Stimulated activated CD4-positive, alpha-beta T cell treated with anti-CD3 and anti-CD28 coated beads, Interleukin-12 subunit alpha, Interleukin-12 subunit beta, amount 100 ng/mL, for 48 hours (primary cell): ENCODE measurements around the gene ZNF407.

Experiments used
- DNase-seq, 3 donors: peaks; one replicate each; pipeline ENCODE4 v3.0.0-alpha.2; 2020; ENCODE audit warnings: low read depth in 2 of 3, low spot score in 1 of 3

Gene ZNF407

DNA sequence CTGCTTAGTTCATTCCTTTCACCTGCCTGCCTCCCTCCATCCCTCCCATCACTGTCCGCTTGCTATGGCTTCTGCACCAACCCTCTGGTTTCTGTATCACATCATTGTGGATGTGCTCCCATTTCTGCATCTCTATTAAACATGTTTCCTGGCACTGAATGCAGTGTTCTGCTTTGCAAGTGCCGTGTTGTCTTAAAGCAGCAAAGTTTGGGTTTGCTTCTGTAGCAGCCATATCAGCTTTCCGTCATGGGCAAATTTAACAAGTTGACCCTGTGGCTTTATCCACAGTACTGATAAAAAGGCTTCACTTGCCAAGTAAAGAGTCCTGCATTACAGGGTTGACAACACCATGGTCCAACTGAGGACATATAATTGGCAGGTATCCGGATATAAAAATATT, 445.8 kb downstream of the ZNF407 start:
- no peak for DNase-seq

DNA sequence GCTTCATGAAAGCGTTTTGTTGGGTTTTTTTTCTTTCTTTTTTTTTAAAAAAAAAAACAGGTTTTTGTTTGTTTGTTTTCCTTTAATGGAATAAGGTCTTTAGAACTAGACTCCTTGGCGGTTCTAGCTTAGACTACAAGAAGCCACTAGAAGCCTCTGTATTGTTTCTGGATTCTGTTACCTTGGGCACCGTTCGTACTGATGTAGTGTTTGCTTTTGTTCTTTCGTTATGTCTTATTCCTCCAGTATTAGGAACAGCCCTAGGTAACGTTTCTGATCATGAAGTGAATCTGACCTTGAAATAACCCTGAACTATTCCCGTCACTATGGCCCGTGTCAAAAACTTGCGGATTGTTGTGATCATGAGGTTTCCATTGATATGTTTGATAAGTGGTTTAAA, 446.6 kb downstream of the ZNF407 start:
- no peak for DNase-seq

DNA sequence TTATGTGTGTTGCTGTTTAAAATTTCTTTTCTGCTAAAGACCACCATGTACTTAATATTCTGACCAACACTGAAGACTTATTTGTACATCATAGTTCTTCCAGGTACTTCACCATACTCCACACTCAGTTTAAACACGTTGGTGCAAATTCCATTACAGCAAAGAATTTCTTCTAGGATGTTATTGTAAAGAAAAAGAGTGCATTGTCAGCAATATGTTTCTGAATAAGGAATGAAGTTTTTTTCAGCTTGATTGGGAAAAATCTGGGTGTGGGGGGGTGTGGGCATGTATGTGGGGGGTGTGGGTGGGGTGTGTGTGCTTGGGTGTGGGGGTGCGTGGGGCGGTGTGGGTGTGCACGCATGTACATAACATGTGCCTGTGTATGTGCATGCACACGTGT, 447.1 kb downstream of the ZNF407 start:
- DNase-seq = no peak

DNA sequence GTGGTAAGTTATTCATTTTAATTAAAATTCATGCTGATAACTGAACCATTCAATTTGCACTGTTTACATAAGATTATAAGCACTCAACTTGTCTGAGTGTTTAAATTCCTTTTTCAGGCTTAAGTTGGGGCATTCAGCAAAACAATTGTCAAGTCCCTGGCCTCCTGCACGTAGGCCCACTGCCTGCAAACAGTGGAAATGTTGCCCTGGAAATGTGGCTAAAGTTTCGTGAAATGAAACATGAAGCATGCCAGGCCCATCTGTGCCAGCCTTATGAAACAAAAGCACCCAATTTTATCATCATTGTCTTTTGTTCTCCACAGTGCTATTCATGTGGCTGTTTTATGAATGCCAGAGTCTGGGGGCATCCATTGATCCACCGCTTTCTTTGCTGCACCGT, 447.6 kb downstream of the ZNF407 start:
- DNase-seq = no peak

DNA sequence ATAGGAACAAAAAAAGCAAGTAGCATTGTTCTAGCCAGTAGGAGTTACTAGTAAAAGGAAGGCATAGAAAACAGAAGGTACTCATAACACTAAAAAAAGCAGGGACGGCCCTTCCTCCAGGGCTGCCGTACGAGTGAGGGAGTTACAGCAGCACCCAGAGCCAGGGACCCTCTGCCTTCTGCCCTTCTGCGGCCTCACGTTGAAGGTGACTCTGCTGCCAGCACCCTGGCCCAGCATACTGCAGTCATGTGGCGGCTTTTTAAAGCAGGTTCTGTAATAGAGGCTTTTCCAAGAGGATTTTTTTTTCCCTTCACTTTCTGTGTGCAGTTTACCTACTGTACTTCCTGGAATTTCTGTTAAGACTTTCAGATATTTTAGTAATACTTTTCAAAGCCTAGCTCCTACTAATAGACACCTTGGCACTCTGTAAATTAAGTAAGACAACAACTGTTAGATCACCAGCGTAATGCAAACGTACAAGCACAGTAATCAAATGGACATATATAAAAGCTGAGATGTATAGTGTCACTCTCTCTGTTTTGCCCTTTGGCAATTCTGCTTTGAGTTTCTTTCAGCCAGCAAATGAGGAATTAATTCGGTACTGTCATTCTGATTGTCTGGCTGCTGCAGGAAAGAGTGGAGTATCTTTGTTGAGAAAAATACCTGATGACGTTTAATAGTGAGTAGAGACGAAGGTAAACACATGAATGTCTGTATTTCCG, 449.7 kb downstream of the ZNF407 start:
- DNase-seq = no peak

DNA sequence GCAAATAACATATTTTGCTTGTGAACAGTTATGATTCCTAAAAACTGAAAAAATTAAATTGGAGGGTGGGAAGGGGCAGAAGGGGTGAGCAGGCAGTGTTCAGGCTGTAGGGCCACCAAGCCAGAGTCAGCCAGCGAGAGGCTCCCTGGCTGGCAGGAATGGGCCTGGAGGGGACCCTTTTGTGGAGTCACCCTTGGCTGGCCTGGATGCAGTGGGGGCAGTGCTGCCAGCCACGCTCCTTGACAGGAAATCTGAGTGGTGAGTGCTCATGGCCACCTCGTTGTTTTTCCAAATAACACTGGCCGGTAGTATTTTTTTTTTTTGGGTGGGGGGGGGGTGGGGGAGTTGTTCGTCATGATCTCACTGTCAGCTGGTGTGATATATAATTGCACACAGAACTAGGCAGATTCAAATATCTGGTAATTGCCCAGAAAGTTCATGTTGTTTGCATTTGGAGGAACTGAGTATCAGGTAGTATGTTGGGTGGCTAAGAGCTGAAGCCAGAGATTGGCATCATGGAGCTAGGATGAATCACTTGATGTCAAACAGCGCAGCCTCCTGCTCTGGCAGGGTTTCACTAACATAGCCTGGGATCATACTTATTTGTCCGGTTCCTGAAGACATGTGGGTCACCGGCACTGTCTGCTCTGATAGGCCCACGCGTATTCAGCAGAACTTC, 451.2 kb downstream of the ZNF407 start:
- DNase-seq = no peak

DNA sequence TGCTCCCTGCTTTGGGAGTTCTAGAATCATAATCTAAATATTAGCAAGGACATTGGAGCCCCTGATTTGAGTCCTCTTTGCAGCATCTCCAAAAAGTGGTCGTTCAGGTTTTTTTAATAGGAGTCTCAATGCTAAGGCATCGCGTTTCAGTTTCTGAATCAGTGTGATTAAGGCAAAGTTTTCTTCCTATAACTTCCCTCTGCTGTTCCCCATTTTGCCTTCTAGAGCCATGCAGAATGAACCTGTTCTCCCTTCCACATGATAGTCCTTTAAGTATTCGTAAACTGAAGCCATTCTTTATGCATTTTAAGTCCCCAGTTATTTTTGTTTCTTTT, 451.8 kb downstream of the ZNF407 start:
- no peak for DNase-seq

DNA sequence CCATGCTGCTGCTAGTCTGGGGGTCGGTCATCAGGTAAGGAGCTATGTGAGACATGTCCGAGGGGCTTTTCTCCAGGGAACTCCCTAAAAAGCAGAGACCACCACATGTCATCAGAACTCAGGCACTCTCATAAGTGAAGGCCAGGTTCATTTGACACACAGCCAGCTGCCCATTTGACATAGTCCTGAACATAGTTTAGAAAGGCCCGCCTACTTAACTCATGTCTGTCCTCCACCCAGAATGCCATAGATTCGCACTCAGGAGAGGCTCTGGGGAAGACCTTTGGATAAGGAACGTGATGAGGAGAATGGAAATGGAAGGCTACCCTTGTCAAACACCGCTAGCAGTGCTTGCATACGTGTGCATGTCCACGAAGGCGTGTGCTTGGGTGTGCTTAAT, 454.1 kb downstream of the ZNF407 start:
- DNase-seq = no peak

DNA sequence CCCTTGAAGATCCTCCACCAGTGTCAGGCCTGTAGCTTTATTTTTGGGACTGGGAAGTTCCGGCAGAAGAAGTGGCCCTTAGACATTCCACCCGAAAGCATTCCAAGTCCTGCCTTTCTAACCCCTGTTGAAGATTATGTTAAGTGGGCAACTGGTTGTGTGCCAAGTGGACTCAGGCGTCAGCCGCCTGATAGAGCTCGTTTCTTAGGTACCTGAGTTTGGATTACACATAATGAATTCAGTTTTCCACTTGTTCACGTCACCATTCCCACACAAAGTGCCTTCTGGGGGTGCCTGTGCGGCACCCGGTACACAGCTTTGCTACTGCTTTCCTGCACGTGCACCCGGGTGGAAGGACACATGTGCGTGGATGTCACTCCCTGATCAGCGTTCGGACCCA, 454.8 kb downstream of the ZNF407 start:
- no peak for DNase-seq

DNA sequence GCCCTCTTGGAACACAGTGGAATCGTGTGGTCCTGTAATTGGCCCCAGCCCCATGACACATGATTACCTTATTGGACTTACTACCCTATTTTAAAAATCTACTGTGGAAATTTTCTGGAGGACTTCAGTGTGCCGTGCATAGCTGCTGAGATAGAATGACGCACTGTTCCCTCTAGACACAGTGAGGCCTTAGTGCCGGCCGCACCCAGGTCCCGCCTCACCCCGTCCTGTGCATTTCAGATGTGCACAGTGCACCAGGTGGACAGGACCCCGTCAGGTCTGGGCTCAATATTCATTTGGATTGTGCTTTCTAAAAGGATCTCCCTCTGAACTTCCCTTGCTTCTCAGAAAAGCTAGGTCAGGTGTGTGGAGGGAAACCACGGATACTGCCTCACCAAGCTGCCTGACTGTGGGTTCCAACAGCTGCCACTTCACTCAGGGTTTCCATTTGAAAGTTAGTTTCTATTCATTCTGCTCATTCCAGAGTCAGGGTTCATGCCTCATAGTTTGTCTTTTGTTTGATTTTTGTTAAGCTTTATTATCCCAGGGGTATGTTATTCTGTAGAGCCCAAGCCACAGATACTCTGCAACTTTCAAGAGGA, 455.5 kb downstream of the ZNF407 start:
- DNase-seq = no peak

DNA sequence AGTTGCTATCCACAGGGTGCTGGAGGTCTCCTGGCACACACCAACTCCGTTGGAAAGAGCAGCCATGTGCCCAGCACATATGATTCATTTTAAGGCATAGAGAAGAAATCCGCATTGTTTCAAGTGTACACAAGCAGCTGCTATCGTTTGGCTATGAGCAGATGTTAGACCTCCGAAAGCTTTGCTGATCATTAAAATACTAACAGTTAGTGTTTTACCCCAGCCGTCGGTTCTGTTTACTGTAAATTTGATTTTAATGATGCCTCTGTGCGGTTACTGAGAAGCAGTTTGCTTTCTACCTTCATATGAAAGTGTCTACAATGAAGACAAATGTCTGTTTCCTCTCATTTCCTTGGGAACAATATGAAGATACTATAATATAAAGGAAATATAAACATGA, 456.4 kb downstream of the ZNF407 start:
- DNase-seq = no peak

DNA sequence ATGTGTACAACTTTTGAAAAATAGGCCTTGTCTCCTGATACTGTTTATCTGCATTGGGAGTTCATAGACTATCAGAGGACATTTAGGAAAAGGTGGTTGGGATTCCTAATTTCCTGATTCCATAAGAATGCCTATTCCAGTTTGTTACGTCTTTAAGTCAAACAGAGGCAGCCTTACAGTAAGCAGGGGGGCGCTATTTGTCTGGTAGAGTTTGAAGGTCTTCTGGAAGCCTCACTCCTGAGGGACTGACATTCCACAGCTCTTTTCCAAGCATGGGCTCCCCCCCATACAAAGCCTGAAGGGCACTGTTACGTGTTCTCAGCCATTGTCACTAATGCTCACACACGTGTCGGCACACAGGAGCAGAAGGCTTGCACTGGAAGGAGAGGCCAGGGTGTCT, 456.9 kb downstream of the ZNF407 start:
- DNase-seq = no peak

DNA sequence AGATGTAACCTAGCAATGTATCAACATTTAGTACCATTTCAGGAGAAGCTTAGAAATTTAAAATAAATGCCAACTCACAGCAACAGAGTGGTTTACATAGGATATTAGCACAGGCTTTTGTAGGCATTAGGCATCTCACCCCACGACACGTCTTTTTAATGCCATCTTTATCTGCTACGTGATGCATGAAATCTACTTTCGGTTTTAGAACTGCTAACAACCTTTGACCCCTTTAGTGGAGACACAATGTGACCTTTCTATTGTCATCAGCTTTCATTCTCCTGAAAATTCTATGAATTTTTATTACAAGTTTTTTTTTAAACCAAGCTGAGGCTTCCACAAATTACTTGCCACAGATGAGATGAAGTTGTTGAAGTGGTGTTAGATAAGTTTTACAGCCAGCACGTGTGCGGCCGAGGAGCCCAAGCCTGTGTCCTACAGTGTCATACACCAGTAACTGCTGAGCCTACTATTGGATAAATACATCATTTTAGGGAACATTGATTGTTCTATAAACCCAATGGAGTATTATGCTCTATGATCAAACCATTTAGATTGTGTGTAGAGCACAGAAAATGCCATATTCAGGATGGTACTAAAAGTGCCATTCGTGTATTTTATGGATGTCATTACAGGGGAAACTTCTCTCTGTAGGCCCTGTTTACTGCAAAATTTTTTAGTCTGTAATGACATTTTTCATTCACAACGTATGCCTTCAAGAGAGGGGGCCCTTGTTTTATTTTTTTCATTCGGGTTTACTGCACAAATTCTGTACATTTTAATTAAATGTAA, 459.7 kb downstream of the ZNF407 start:
- no peak for DNase-seq

DNA sequence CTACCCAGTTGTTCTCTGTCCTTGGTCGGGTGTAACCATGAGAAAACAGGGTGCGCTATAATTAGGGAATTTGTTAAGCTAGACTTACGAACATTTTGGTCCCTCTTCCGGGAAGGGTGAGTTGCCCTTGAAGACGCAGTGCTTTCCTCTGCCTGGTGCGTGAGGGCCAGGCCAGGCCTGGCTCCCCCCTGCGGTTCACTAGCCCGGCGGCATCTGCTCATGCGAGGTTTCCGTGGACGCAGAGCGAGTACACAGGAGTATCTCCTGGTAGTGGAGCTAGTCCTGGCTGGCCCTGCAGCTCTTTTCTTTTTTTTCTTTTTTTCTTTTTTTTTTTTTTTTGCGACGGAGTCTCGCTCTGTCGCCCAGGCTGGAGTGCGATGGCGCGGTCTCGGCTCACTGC, 462.5 kb downstream of the ZNF407 start:
- DNase-seq = no peak

DNA sequence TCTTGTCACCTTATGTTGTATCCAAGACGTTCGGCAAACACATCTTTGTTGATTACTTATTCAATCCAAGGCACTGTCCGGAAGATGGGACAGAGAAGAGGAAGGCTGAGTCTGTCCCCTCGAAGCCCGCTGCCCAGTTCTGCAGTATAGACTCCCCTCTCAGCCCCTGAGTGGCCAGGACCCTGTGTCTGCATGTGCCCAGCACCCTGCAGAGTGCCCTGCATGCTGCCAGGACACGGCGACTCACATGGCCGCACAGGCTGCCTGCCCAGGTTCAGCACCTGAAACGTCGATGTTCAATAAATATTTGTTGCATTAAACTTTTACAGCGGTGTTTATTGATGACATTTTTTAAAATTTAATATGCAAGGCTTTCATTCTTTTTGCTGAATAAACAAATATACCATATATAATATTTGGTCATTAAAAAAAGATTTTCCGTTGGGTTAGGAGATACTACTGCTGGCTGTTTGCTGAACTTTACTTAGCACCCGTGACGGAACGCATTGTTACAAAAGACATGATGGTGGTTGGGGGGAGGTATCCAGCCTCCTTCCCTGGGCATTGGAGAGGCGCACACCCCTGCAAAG, 464.7 kb downstream of the ZNF407 start:
- no peak for DNase-seq

DNA sequence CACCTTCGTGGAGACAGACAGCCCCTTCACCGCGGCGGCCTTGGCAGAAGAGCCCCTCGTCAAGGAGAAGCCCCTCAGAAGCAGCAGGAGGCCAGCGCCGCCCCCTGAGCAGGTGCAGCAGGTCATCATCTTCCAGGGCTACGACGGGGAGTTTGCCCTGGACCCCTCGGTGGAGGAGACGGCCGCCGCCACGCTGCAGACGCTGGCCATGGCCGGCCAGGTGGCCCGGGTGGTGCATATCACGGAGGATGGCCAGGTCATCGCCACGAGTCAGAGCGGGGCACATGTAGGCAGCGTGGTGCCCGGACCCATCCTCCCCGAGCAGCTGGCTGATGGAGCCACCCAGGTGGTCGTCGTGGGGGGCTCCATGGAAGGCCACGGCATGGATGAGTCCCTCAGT, 465.5 kb downstream of the ZNF407 start:
- no peak for DNase-seq

DNA sequence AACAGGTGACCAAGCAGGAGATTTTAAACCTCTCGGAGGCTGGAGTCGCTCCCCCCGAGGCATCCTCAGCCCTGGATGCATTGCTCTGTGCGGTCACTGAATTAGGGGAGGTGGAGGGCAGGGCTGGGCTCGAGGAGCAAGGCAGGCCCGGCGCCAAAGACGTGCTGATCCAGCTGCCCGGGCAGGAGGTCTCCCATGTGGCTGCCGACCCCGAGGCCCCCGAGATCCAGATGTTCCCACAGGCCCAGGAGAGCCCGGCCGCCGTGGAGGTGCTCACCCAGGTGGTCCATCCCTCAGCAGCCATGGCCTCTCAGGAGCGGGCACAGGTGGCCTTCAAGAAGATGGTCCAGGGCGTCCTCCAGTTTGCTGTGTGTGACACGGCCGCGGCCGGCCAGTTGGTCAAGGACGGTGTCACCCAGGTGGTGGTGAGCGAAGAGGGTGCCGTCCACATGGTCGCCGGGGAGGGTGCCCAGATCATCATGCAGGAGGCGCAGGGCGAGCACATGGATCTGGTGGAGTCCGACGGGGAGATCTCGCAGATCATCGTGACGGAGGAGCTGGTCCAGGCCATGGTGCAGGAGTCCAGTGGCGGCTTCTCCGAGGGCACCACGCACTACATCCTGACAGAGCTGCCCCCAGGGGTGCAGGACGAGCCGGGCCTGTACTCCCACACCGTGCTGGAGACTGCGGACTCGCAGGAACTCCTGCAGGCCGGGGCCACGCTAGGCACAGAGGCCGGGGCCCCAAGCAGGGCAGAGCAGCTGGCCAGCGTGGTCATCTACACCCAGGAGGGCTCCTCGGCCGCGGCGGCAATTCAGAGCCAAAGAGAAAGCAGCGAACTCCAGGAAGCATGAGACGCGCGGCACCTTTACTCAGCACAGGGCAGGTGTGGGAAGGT, 466.2 kb downstream of the ZNF407 start:
- no peak for DNase-seq

DNA sequence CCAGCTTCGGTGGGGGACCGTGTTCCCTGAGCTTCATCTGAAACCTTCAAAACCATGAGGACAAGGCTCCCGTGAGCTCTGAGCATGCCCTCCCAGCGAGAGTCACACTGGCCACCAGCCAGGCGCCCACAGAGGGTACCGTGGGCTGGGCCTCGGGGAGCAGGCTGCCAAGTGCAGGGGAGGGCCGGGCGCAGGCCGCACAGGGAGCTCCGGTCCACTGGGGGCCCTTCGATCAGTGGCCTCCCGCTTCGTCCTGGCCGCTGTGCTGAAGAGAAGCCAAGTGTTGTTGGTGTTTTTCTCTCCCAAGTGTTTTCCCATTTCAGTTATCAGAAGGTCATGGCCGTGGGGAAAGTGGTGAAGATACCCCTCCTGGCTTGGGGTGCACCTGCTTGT, 466.8 kb downstream of the ZNF407 start:
- DNase-seq = no peak

DNA sequence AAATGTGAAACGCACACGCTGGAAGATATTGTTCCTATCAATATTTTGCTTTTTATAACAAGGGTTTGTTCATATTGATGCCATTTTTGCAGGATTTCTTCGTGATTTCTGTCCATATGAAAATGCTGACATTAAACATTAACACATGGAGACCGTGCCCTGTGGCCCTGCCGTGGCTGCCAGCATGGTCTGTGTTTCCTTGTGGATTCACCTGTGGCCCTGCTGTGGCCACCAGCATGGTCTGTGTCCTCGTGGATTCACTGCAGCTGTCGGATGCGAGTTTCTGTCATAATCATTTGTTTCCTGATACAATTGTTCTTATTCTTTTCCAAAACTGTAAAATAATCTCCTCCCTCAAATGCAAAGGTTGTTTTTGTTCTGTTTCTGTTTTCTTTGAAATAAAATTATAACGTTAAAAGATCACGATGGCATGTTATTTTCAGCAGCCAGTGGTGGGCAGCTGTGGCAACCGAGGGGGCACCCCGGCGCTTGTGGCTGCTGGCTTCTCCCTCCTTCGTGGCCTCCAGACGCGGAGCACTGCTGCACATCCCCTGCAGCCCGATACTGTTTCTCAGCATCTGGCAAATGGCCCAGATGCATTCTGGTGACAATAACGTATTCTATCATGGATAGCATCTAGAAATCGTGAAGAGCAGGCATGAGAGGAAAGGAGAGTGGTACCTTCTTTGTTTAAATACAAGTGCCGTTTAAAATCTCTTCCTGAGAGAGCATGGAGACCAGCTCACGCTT, 467.8 kb downstream of the ZNF407 start:
- no peak for DNase-seq
